SK-N-SH (cell line): Measurements from ENCODE around the gene HDAC4.

Source experiments
- EZH2phosphoT487 ChIP-seq: fragments of 200-600 bp; sonication (generic); IDR thresholded peaks from 2 replicates; pipeline ENCODE4 v1.6.1; 2017; ENCODE audit warnings: low read depth, mixed run types, mild to moderate bottlenecking, antibody characterized with exemption, moderate library complexity, borderline replicate concordance
- FOXM1 ChIP-seq: IDR thresholded peaks from 2 replicates; pipeline ENCODE4 v1.4.0; 2012; ENCODE audit warnings: low read depth, mild to moderate bottlenecking
- MAX ChIP-seq: IDR thresholded peaks from 2 replicates; pipeline ENCODE4 v1.4.0; 2012; ENCODE audit warnings: low read depth
- MXI1 ChIP-seq: IDR thresholded peaks from 2 replicates; pipeline ENCODE4 v1.6.1; 2012; ENCODE audit warnings: mild to moderate bottlenecking, low read depth, low read length, improper control_type of control experiment
- NRF1 ChIP-seq: IDR thresholded peaks from 2 replicates; pipeline ENCODE4 v1.6.1; 2012; ENCODE audit warnings: low read depth, mild to moderate bottlenecking, low read length
- PBX3 ChIP-seq: IDR thresholded peaks from 2 replicates; pipeline ENCODE4; 2012
- POLR2AphosphoS5 ChIP-seq: IDR thresholded peaks from 2 replicates; pipeline ENCODE4 v1.6.1; 2012; ENCODE audit warnings: low read depth, low read length
- RCOR1 ChIP-seq: fragments of 150-350 bp; IDR thresholded peaks from 2 replicates; pipeline ENCODE4 v1.6.1; 2017; ENCODE audit warnings: antibody characterized with exemption, low read length
- REST ChIP-seq: IDR thresholded peaks from 2 replicates; pipeline ENCODE4 v1.6.1; 2012; ENCODE audit warnings: mild to moderate bottlenecking, low read depth, low read length, moderate library complexity
- TAF1 ChIP-seq: IDR thresholded peaks from 2 replicates; pipeline ENCODE4 v1.6.1; 2012; ENCODE audit warnings: low read depth, mild to moderate bottlenecking, low read length, moderate library complexity, borderline replicate concordance
- USF2 ChIP-seq: fragments of 150-350 bp; IDR thresholded peaks from 2 replicates; pipeline ENCODE4 v1.6.1; 2017; ENCODE audit warnings: antibody characterized with exemption, low read length, low read depth, borderline replicate concordance
- YY1 ChIP-seq: IDR thresholded peaks from 2 replicates; pipeline ENCODE4 v1.4.0; 2012; ENCODE audit warnings: low read depth, mild to moderate bottlenecking
- TF ChIP-seq, protein P1 (sequence below): fragments of 200-600 bp; sonication (generic); IDR thresholded peaks from 2 replicates; pipeline ENCODE4 v1.6.1; 2017; ENCODE audit warnings: antibody characterized with exemption, mild to moderate bottlenecking, moderate library complexity

DNA sequence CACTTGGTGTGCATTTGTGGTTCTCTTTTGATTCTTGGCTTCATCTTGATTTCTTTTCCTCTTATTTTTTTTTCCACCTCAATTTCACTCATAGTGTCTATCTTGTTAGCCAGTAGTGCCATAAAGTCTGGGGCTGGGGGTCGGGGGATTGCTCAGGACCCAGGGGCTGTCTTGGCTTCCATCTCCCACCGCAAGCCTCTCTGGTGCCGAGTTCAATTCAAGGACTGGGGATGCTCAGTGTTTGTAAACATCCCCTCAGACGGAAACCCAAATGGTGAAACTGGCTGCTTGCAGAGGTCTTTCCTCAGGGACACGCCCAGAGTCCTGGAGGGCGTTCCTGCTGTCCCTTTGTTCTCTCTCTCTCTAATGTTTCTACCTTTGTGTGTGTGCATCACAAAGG, 379.6 kb downstream of the HDAC4 start:
- TF ChIP-seq, protein P1, sequence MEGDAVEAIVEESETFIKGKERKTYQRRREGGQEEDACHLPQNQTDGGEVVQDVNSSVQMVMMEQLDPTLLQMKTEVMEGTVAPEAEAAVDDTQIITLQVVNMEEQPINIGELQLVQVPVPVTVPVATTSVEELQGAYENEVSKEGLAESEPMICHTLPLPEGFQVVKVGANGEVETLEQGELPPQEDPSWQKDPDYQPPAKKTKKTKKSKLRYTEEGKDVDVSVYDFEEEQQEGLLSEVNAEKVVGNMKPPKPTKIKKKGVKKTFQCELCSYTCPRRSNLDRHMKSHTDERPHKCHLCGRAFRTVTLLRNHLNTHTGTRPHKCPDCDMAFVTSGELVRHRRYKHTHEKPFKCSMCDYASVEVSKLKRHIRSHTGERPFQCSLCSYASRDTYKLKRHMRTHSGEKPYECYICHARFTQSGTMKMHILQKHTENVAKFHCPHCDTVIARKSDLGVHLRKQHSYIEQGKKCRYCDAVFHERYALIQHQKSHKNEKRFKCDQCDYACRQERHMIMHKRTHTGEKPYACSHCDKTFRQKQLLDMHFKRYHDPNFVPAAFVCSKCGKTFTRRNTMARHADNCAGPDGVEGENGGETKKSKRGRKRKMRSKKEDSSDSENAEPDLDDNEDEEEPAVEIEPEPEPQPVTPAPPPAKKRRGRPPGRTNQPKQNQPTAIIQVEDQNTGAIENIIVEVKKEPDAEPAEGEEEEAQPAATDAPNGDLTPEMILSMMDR, result no peak
- TF ChIP-seq MXI1, result no peak
- no peak for TF ChIP-seq NRF1
- no peak for TF ChIP-seq MAX
- TF ChIP-seq REST, result no peak
- no peak for TF ChIP-seq USF2
- no peak for TF ChIP-seq TAF1
- no peak for TF ChIP-seq POLR2AphosphoS5
- TF ChIP-seq EZH2phosphoT487, result no peak
- TF ChIP-seq PBX3, result no peak
- TF ChIP-seq RCOR1, result no peak
- TF ChIP-seq FOXM1, result no peak
- TF ChIP-seq YY1, result no peak
